Middle frontal gyrus (tissue), 1 donor: Measurements from ENCODE around the gene FOXN4.

Experiments
- DNase-seq: peaks from one replicate; pipeline ENCODE4 v3.0.0-alpha.2; 2015; ENCODE audit warnings: low spot score; ENCODE audit errors: extremely low spot score

Gene FOXN4

GRCh38 chr12:109281452-109281851 is 27.6 kb downstream of the FOXN4 start:
- DNase-seq = no peak

- no peak for DNase-seq
Measured at GRCh38 chr12:109279525-109279924, 29.6 kb downstream of the FOXN4 start.

- DNase-seq = no peak
Measured at GRCh38 chr12:109278912-109279311, 30.2 kb downstream of the FOXN4 start.

GRCh38 chr12:109277899-109278762 is 31.0 kb downstream of the FOXN4 start:
- DNase-seq = no peak

GRCh38 chr12:109277255-109277898 is 31.7 kb downstream of the FOXN4 start:
- no peak for DNase-seq

GRCh38 chr12:109276160-109276559 is 32.9 kb downstream of the FOXN4 start:
- no peak for DNase-seq

GRCh38 chr12:109275173-109275572 is 33.9 kb downstream of the FOXN4 start:
- no peak for DNase-seq

GRCh38 chr12:109274381-109274780 is 34.7 kb downstream of the FOXN4 start:
- DNase-seq = no peak

GRCh38 chr12:109273354-109273753 is 35.7 kb downstream of the FOXN4 start:
- DNase-seq = no peak

- no peak for DNase-seq
Measured at GRCh38 chr12:109271418-109271817, 37.7 kb downstream of the FOXN4 start.

GRCh38 chr12:109270494-109270893 is 38.6 kb downstream of the FOXN4 start:
- DNase-seq = no peak

- DNase-seq = no peak
Measured at GRCh38 chr12:109269428-109269827, 39.7 kb downstream of the FOXN4 start.

- no peak for DNase-seq
Measured at GRCh38 chr12:109268896-109269295, 40.2 kb downstream of the FOXN4 start.

- no peak for DNase-seq
Measured at GRCh38 chr12:109267361-109267760, 41.7 kb downstream of the FOXN4 start.

GRCh38 chr12:109266106-109266879 is 42.8 kb downstream of the FOXN4 start:
- no peak for DNase-seq

GRCh38 chr12:109264943-109265650 is 44.0 kb downstream of the FOXN4 start:
- no peak for DNase-seq

GRCh38 chr12:109264095-109264942 is 44.8 kb downstream of the FOXN4 start:
- no peak for DNase-seq

GRCh38 chr12:109263439-109263838 is 45.6 kb downstream of the FOXN4 start:
- no peak for DNase-seq

GRCh38 chr12:109261939-109262338 is 47.1 kb downstream of the FOXN4 start:
- no peak for DNase-seq

- no peak for DNase-seq
Measured at GRCh38 chr12:109261087-109261486, 48.0 kb downstream of the FOXN4 start.

GRCh38 chr12:109259545-109259895 is 49.6 kb downstream of the FOXN4 start:
- DNase-seq = no peak
